GM23248 (cell line): ENCODE data around the gene MAML3. TPM values are rescaled to one million over a fixed set of nuclear protein-coding genes. Genes with fewer than 3 reads are reported as not detected.

ENCODE experiments used
- DNase-seq: peaks from one replicate; pipeline ENCODE4 v3.0.0-alpha.2; 2015
- H2AFZ ChIP-seq: fragments of 200-600 bp; sonication (generic); 2 replicates; pipeline ENCODE4 v1.6.1; 2016; ENCODE audit warnings: antibody characterized with exemption
- H3F3A ChIP-seq: fragments of 200-600 bp; sonication (generic); 2 replicates; pipeline ENCODE4 v1.6.1; 2016; ENCODE audit warnings: mild to moderate bottlenecking, antibody characterized with exemption, mixed run types; ENCODE audit not compliant: insufficient read depth
- H3K27ac ChIP-seq: fragments of 200-600 bp; sonication (generic); 2 replicates; pipeline ENCODE4 v1.5.1; 2016; ENCODE audit warnings: mild to moderate bottlenecking
- H3K27me3 ChIP-seq: fragments of 200-600 bp; sonication (generic); replicated peaks from 2 replicates; pipeline ENCODE4 v1.6.1; 2016; ENCODE audit warnings: mild to moderate bottlenecking; ENCODE audit not compliant: insufficient read depth
- H3K36me3 ChIP-seq: fragments of 200-600 bp; sonication (generic); 2 replicates; pipeline ENCODE4 v1.6.1; 2016; ENCODE audit warnings: low read depth, mild to moderate bottlenecking
- H3K4me1 ChIP-seq: fragments of 200-600 bp; sonication (generic); 2 replicates; pipeline ENCODE4 v1.6.1; 2016; ENCODE audit warnings: mild to moderate bottlenecking; ENCODE audit not compliant: insufficient read depth
- H3K4me2 ChIP-seq: fragments of 200-600 bp; sonication (generic); one replicate; pipeline ENCODE4 v1.6.1; 2016; ENCODE audit warnings: mild to moderate bottlenecking; ENCODE audit not compliant: unreplicated experiment
- H3K4me3 ChIP-seq: fragments of 200-600 bp; sonication (generic); 2 replicates; pipeline ENCODE4 v1.5.1; 2016; ENCODE audit warnings: mild to moderate bottlenecking
- H3K79me2 ChIP-seq: fragments of 200-600 bp; sonication (generic); 2 replicates; pipeline ENCODE4 v1.6.1; 2016; ENCODE audit warnings: mild to moderate bottlenecking; ENCODE audit not compliant: insufficient read depth
- H3K9ac ChIP-seq: fragments of 200-600 bp; sonication (generic); 2 replicates; pipeline ENCODE4 v1.6.1; 2016; ENCODE audit warnings: mild to moderate bottlenecking
- H3K9me2 ChIP-seq: fragments of 200-600 bp; sonication (generic); 2 replicates; pipeline ENCODE4 v1.6.1; 2016; ENCODE audit warnings: mixed run types, mild to moderate bottlenecking, moderate library complexity; ENCODE audit not compliant: insufficient read depth
- H3K9me3 ChIP-seq: fragments of 200-600 bp; sonication (generic); one replicate; pipeline ENCODE4 v1.6.1; 2017; ENCODE audit warnings: low read depth
- H4K20me1 ChIP-seq: fragments of 200-600 bp; sonication (generic); 2 replicates; pipeline ENCODE4 v1.6.0; 2016; ENCODE audit not compliant: insufficient read depth
- EZH2 ChIP-seq: fragments of 200-600 bp; sonication (generic); IDR thresholded peaks from 2 replicates; pipeline ENCODE4 v1.6.1; 2018; ENCODE audit warnings: antibody characterized with exemption, mild to moderate bottlenecking; ENCODE audit not compliant: insufficient read depth, poor library complexity, severe bottlenecking
- EZH2phosphoT487 ChIP-seq: fragments of 200-600 bp; sonication (generic); IDR thresholded peaks from 2 replicates; pipeline ENCODE4 v1.6.1; 2018; ENCODE audit warnings: antibody characterized with exemption, moderate library complexity, mild to moderate bottlenecking, low read depth; ENCODE audit not compliant: insufficient read depth
- WGBS, 2 experiments: methylation state at CpG; one replicate each; pipeline ENCODE4 v1.1.6; 2015 to 2017; ENCODE audit warnings: low lambda C conversion rate in 2 of 2, low coverage in 1 of 2; ENCODE audit errors: missing lambda C conversion rate in 2 of 2; 5-methylcytosine and 5-hydroxymethylcytosine counted together
- in situ Hi-C: fragments of 300-500 bp; cut with MboI; formaldehyde crosslinking; loops from 2 replicates; pipeline ENCODE4 v1.15.0; 2020
- polyA plus RNA-seq: library from polyadenylated mRNA; unstranded; fragments of >200 nt; fragmentation: Nextera tagmentation; extraction: Ambion mirVana; gene quantifications from 2 replicates; pipeline ENCODE4 v1.2.1, GENCODE V29; 2016
- total RNA-seq: library from RNA; depleted of rRNA; stranded (reverse); fragments of >200 nt; shearing (Covaris generic); gene quantifications from 2 replicates; pipeline ENCODE4 v1.2.3, GENCODE V29; 2014

Gene MAML3
- total and polyA plus RNA-seq, 2 experiments from 2014 or later: 0.96 to 1.5 TPM

GRCh38 chr4:139738846-139739613 is 415.0 kb downstream of the MAML3 start:
- Histone ChIP-seq H2AFZ (no peak overlapping the region), H3K79me2 (no peaks in the 10 kb centered on the region), H3K4me2 (no peak overlapping the region), H4K20me1 (no peaks in the 10 kb centered on the region), H3K27ac (no peak overlapping the region), H3F3A (0 out of 2 replicates have a peak, but pooled peaks cover 13% of the 10 kb centered on the region), H3K9me2 (no peaks in the 10 kb centered on the region), H3K9me3 (no peaks in the 10 kb centered on the region), H3K36me3 (no peaks in the 10 kb centered on the region), H3K4me3 (no peak overlapping the region), H3K9ac (no peak overlapping the region), H3K27me3 (no peaks in the 10 kb centered on the region), H3K4me1 (peaks cover 13% of the 10 kb centered on the region)
- TF ChIP-seq EZH2 (no peak), EZH2phosphoT487 (no peak)
- in situ Hi-C loops: loop anchor here (10.0 to 25.0 kb wide), 2 partner anchors 416 to 523 kb away; partner anchors contain the start of gene MAML3
- peak; percentile 32 for DNase-seq
- 93 to 95% methylated on average over 2 of the region's 2 CpGs for WGBS, 2 experiments

GRCh38 chr4:139736661-139737060 is 417.3 kb downstream of the MAML3 start:
- Histone ChIP-seq H2AFZ (no peak overlapping the region), H3K27ac (no peak overlapping the region), H3K36me3 (no peaks in the 10 kb centered on the region), H3K27me3 (no peaks in the 10 kb centered on the region), H3K4me1 (peaks cover 13% of the 10 kb centered on the region), H3K9me3 (no peaks in the 10 kb centered on the region), H3K4me2 (no peak overlapping the region), H3K9me2 (no peaks in the 10 kb centered on the region), H4K20me1 (no peaks in the 10 kb centered on the region), H3F3A (0 out of 2 replicates have a peak, but pooled peaks cover 13% of the 10 kb centered on the region), H3K79me2 (no peaks in the 10 kb centered on the region), H3K4me3 (no peak overlapping the region), H3K9ac (no peak overlapping the region)
- in situ Hi-C loops: loop anchor here (10.0 to 25.0 kb wide), 2 partner anchors 418 to 526 kb away; partner anchors contain the start of gene MAML3
- DNase-seq: peak; percentile 43
- 83 to 85% methylated on average over 2 of the region's 2 CpGs for WGBS, 2 experiments
- TF ChIP-seq EZH2phosphoT487: no peak
- no peak for TF ChIP-seq EZH2

- no peaks in the 10 kb centered on the region for H3K9me3 ChIP-seq
- 0 out of 2 replicates have a peak overlapping the region, but pooled peaks have one; percentile 84 for H3K9ac ChIP-seq
- H3K9me2 ChIP-seq: no peaks in the 10 kb centered on the region
- WGBS, 2 experiments: 82 to 83% methylated on average over 5 of the region's 5 CpGs
- H4K20me1 ChIP-seq: no peaks in the 10 kb centered on the region
- H3K27ac ChIP-seq: no peak overlapping the region
- TF ChIP-seq EZH2phosphoT487: no peak
- TF ChIP-seq EZH2: no peak
- H3K4me1 ChIP-seq: peaks cover 13% of the 10 kb centered on the region
- no peak overlapping the region for H3K4me3 ChIP-seq
- 0 out of 2 replicates have a peak, but pooled peaks cover 13% of the 10 kb centered on the region for H3F3A ChIP-seq
- DNase-seq: peak; percentile 35
- H2AFZ ChIP-seq: peak overlapping the region; percentile 95; the same call in 1 of the 2 replicates
- in situ Hi-C loops: loop anchor here (10.0 to 25.0 kb wide), 2 partner anchors 419 to 526 kb away; partner anchors contain the start of gene MAML3
- no peak overlapping the region for H3K4me2 ChIP-seq
- no peaks in the 10 kb centered on the region for H3K79me2 ChIP-seq
- H3K27me3 ChIP-seq: no peaks in the 10 kb centered on the region
- H3K36me3 ChIP-seq: no peaks in the 10 kb centered on the region
Measured at GRCh38 chr4:139736274-139736660, 417.7 kb downstream of the MAML3 start.

- in situ Hi-C loops: loop anchor here (10.0 to 25.0 kb wide), 2 partner anchors 419 to 527 kb away; partner anchors contain the start of gene MAML3
- H3K36me3 ChIP-seq: no peaks in the 10 kb centered on the region
- DNase-seq: peak; percentile 50
- peak overlapping the region; percentile 79 for H3K4me3 ChIP-seq
- peaks cover 7% of the 10 kb centered on the region for H3K4me1 ChIP-seq
- H3K79me2 ChIP-seq: no peaks in the 10 kb centered on the region
- H3K27ac ChIP-seq: no peak overlapping the region
- H3F3A ChIP-seq: 0 out of 2 replicates have a peak, but pooled peaks cover 13% of the 10 kb centered on the region
- no peaks in the 10 kb centered on the region for H3K27me3 ChIP-seq
- H3K9me2 ChIP-seq: no peaks in the 10 kb centered on the region
- H4K20me1 ChIP-seq: no peaks in the 10 kb centered on the region
- no peaks in the 10 kb centered on the region for H3K9me3 ChIP-seq
- H3K4me2 ChIP-seq: peak overlapping the region; percentile 95
- TF ChIP-seq EZH2phosphoT487 (no peak), EZH2 (no peak)
- peak overlapping the region; percentile 95 for H2AFZ ChIP-seq
- peak overlapping the region; percentile 84 for H3K9ac ChIP-seq
- 15 to 23% methylated on average over 46 to 59 of the region's 59 CpGs for WGBS, 2 experiments
Measured at GRCh38 chr4:139735381-139736273, 418.4 kb downstream of the MAML3 start.
